ENCODE data around the gene AIFM1. TPM values are rescaled to one million over a fixed set of nuclear protein-coding genes. Genes with fewer than 3 reads are reported as not detected.
A peak's percentile ranks its signal among the peaks of the same experiment; 100 is the strongest.

AIFM1 gene
- total and polyA plus RNA-seq, 2 donors (not counting 3 experiments of a cell fraction or from before 2014, with no cell fraction given) = 23.7 to 29.7 TPM

- H3K36me3 ChIP-seq (ENCODE audit: control insufficient read depth in 2 of 2, extremely low read depth in 1 of 2, insufficient read depth in 2 of 2, low read length in 2 of 2) = no peaks in the 10 kb centered on the region
- no peaks in the 10 kb centered on the region for H4K20me1 ChIP-seq (replicated peaks; ENCODE audit: control insufficient read depth, extremely low read depth, insufficient read depth, low read length)
- no peaks in the 10 kb centered on the region for H3K27me3 ChIP-seq (ENCODE audit: control insufficient read depth in 2 of 2, insufficient read depth in 2 of 2, low read length in 2 of 2)
- no peaks in the 10 kb centered on the region for H3K4me1 ChIP-seq (ENCODE audit: control insufficient read depth, extremely low read depth, insufficient read depth, low read length)
- dilution Hi-C loops (cut with MboI; ENCODE audit: extremely low pct_ligation_motif_present, low sequenced_read_pairs) (no loop called here), intact Hi-C loops (cut with micrococcal nuclease) (loop anchor here (10.0 kb wide), 1 partner anchor 592 kb away; no protein-coding TSS in a partner anchor)
- peak; percentile 65 for FAIRE-seq
- no peak for TF ChIP-seq MAX (IDR thresholded peaks at IDR 0.05; ENCODE audit: insufficient read depth, insufficient read length)
- no peak for TF ChIP-seq JUN (IDR thresholded peaks at IDR 0.05; ENCODE audit: borderline replicate concordance, insufficient read depth, insufficient read length, low read depth)
- TF ChIP-seq POLR2A (IDR thresholded peaks at IDR 0.05; ENCODE audit: low read depth, low read length) = no peak
- TF ChIP-seq MYC (IDR thresholded peaks at IDR 0.05; ENCODE audit: low read depth, low read length) = no peak
- TF ChIP-seq EZH2 (IDR thresholded peaks at IDR 0.05; ENCODE audit: borderline replicate concordance, low read depth, low read length, severe bottlenecking) = no peak
- TF ChIP-seq FOS (IDR thresholded peaks at IDR 0.05; ENCODE audit: borderline replicate concordance, insufficient read depth, low read length) = no peak
- no peak for TF ChIP-seq CTCF (IDR thresholded peaks at IDR 0.05; ENCODE audit: extremely low read depth in 1 of 2, insufficient read depth in 1 of 2, low read depth in 1 of 2, low read length in 2 of 2)
- TF ChIP-seq POLR2AphosphoS5 (IDR thresholded peaks at IDR 0.05; ENCODE audit: insufficient read depth, low read depth, low read length) = no peak
- no peak for TF ChIP-seq GATA2 (IDR thresholded peaks at IDR 0.05; ENCODE audit: insufficient read depth, insufficient read length, low read depth, low read length)
- DNase-seq (ENCODE audit: low read depth, low spot score) = no peak
- no peak overlapping the region for H3K27ac ChIP-seq (ENCODE audit: insufficient read depth, low read depth, low read length)
- H2AFZ ChIP-seq (ENCODE audit: low read depth, low read length) = no peak overlapping the region
- no peak overlapping the region for H3K4me3 ChIP-seq (replicated peaks in 1 of 3; ENCODE audit: insufficient read depth in 1 of 3, low read depth in 1 of 3, low read length in 3 of 3)
- no peaks in the 10 kb centered on the region for H3K9me1 ChIP-seq (replicated peaks; ENCODE audit: control insufficient read depth, extremely low read depth, insufficient read depth, low read length)
- no peak overlapping the region for H3K4me2 ChIP-seq (ENCODE audit: insufficient read depth, low read length)
- no peaks in the 10 kb centered on the region for H3K79me2 ChIP-seq (ENCODE audit: control insufficient read depth, insufficient read depth, low read length)
- ChIA-PET POLR2A (interaction anchor here (0.6 kb wide), 1 partner anchor 115 kb away, joined by 3 read pairs; no protein-coding TSS in a partner anchor), CTCF (no interaction called here)
- no peak overlapping the region for H3K9ac ChIP-seq (replicated peaks; ENCODE audit: extremely low read depth, insufficient read depth, low read length)
- BruUV-seq (replicated peaks) = no TSS peak
- no peaks in the 10 kb centered on the region for H3K9me3 ChIP-seq (replicated peaks; ENCODE audit: control insufficient read depth, insufficient read depth, low read length)
Measured at GRCh38 chrX:130196466-130196865, 30.8 kb upstream of the AIFM1 start.

Data from endothelial cell of umbilical vein (primary cell).